ENCODE results near the gene LIMS2.

Gene LIMS2

GRCh38 chr2:127633556-127634065 lies 41.7 kb downstream of the LIMS2 start:
- no peak for DNase-seq (ENCODE audit: low spot score)

GRCh38 chr2:127632592-127633489 lies 42.5 kb downstream of the LIMS2 start:
- no peak for DNase-seq (ENCODE audit: low spot score)

- DNase-seq (ENCODE audit: low spot score): no peak
Measured at GRCh38 chr2:127631997-127632581, 43.2 kb downstream of the LIMS2 start.

- DNase-seq (ENCODE audit: low spot score): no peak
Measured at GRCh38 chr2:127631541-127631996, 43.8 kb downstream of the LIMS2 start.

- no peak for DNase-seq (ENCODE audit: low spot score)
Measured at GRCh38 chr2:127630864-127631540, 44.3 kb downstream of the LIMS2 start.

DNA sequence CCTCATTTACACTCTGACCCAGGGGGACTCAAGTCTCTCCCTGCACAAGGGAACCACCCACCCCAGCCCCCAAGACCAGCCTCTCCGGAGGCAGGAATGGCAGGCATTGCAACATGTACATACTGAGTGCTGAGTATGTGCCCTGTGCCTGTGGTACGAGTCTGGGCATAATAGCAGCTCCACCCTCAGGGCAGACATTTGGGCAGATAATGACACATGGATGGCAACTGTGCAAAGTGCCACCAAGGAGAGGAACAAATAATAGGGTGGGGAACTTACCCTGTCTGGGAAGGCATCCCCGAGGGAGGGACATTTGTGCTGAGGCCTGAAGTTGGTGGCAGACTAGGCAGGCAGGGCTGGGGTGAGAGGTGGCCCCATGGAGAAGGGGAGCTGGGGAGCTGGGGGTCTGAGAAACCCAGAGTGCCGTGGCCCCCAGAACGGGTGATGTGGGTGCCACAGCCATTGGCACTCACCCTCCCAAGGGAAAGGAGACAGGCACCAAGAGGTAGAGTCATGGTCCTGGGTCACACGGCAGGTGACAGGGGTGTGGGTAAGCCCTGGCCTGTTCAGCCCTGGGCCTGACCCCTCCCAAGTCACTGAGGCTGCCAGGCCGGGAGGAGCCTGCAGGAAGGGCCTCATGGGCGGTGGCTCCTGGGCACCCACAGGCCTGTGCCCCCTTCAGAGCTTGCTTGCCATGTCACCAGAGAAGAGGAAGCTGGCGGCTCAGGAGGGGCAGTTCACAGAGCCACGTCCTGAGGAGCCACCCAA lies 45.0 kb downstream of the LIMS2 start:
- DNase-seq (ENCODE audit: low spot score): no peak

GRCh38 chr2:127629637-127630036 lies 45.7 kb downstream of the LIMS2 start:
- no peak for DNase-seq (ENCODE audit: low spot score)

DNA sequence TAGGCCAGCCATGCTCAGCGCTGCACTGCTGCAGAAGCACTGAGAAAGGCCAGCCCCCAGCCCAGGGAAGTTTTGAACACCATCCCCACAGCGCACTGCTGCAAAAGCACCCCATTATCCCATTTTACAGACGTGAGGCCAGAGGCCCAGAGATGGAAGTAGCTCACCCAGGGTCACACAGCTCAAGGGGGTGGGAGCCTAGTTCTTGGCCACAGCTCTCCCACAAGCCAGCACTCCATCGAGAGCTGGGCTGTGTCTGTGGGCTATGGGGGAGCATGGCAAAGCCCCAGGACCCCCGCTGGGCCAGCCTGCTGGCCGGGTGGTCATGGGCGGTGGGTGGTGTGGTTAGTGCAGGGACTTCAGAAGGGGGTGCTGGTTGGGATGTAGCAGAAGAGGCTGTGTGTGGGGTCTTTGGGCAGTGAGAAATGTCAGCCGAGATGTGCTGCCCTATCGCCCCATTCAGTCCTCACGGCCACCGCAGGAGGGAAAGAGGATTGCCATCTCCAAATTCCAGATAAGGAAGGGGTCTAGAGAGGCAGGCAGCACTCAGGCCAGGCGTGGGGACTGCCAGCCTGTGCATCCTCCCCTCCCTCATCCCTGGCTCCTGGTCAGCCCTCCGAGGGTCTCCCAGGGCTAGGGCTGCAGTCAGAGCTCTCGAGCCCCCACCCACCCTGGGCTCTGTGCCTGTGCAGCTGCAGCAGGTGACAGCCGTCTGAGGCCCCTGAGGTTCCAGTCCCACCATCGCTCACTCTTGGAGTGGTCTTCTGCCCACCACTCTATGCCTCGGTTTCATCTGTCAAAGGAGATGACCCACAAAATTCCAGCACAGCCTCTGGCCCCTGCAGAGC lies 46.3 kb downstream of the LIMS2 start:
- DNase-seq (ENCODE audit: low spot score): no peak

GRCh38 chr2:127627740-127628571 lies 47.4 kb downstream of the LIMS2 start:
- no peak for DNase-seq (ENCODE audit: low spot score)

DNA sequence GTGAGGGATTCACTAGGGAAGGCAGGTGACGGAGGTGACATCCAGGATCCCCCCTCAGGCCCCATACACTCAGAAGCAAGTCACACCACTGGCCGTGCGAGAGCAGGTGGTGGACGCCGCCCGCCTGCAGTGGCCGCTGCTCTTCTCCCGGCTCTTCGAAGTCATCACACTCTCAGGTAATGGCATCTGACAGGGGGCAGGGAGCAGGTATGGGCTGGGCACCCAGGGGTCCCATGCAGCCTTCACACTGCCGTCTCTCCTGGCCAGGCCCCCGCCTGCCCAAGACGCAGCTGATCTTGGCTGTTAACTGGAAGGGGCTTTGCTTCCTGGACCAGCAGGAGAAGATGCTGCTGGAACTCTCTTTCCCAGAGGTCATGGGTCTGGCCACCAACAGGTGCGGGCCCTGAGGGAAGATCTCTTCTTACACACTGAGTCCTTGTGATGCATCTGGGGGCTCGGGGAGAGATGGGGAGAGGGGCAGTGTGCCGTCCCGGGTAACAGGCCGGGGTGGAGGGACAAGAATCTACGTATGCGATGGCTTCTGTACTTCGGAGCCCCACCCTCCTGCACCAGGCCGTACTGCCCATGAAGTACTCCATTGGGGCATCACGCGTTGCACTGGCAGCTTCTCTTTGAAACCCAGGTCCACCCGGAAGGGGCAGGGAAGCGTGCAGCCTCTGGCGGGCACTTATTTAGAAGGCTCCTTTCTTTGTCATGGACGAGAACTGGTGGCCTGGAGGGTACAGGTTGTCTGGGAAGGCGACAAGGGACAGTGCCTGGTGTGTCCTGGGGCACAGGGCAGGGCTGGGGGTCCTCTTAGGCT lies 48.2 kb downstream of the LIMS2 start:
- no peak for DNase-seq (ENCODE audit: low spot score)

- DNase-seq (ENCODE audit: low spot score): no peak
Measured at GRCh38 chr2:127626175-127626574, 49.2 kb downstream of the LIMS2 start.

DNA sequence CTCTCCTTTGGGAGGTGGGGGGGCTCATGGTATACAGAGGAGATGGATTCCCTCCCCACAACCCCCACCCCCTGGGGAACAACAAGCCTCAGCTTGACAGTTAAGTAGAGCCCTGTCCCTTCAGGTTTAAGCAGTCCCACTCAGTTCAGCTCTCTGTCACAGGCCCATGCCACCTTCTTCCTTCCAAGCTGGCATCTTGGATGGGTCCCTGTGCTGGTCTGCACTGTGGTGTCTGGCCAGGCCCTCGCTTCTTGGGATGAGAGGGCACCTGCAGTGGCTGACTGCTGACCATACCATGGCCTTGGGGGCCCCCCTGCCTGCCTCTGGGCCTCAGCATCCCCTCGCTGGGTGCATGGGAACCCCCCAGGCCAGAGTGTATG lies 49.8 kb downstream of the LIMS2 start:
- DNase-seq (ENCODE audit: low spot score): no peak

GRCh38 chr2:127624756-127625571 lies 50.4 kb downstream of the LIMS2 start:
- no peak for DNase-seq (ENCODE audit: low spot score)

- DNase-seq (ENCODE audit: low spot score): no peak
Measured at GRCh38 chr2:127624320-127624755, 51.0 kb downstream of the LIMS2 start.

DNA sequence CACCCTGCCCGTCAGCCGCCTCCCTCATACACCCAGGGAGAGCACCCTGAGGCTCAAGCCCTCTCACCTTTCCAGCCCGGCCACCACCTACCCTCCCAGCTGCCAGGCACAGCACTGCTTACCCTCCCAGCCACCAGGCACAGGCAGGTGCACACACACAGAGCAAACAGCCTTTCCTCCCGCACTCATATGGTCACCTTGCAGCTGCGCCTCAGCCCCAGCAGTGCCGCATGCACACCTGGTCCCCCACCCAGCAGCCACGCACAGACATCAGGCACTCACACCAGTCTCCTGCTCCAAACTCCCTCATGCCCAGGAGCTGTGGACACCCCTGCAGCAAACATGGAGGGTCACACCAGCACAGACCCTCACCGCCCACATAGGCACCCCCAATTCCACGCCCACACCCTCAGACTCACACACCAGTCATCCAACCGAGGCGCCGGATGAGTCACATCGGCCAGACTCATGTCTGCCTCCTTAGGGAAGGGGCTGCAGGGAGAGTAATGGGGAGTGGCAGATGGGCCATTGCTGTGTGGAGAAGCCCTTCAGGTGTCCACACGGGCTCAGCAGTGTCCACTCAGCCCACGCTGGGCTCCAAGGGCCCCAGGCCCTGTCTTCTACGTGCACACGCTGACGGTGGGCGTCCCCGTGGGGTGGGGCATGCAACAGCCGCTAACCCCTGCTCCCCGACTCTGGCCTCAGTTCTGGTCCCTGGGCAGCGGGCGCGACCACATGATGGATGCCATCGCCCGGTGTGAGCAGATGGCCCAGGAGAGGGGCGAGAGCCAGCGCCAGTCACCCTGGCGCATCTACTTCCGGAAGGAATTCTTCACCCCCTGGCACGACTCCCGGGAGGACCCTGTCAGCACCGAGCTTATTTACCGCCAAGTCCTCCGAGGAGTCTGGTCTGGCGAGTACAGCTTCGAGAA lies 51.7 kb downstream of the LIMS2 start:
- no peak for DNase-seq (ENCODE audit: low spot score)

- no peak for DNase-seq (ENCODE audit: low spot score)
Measured at GRCh38 chr2:127622561-127623387, 52.6 kb downstream of the LIMS2 start.

Measured in D341Med (cell line).